Limb (tissue), 2 donors: ENCODE measurements around the gene IFNGR2.
"Not testable (repeated sequence)": the region's sequence is repeated elsewhere in the genome, so short reads cannot be mapped to it uniquely, and the experiment has no call there.

ENCODE experiments used
- DNase-seq, 2 donors: peaks; one replicate each; pipeline ENCODE4 v3.0.0-alpha.2; 2016; ENCODE audit errors: extremely low spot score in 2 of 2

The IFNGR2 gene

GRCh38 chr21:33437140-33437539, 33.9 kb downstream of the IFNGR2 start:
- DNase-seq = no peak

GRCh38 chr21:33441489-33442477, 38.6 kb downstream of the IFNGR2 start:
- DNase-seq = no peak

GRCh38 chr21:33443194-33443593, 40.0 kb downstream of the IFNGR2 start:
- DNase-seq = no peak

GRCh38 chr21:33444499-33444898, 41.3 kb downstream of the IFNGR2 start:
- DNase-seq = no peak

GRCh38 chr21:33446620-33447019, 43.4 kb downstream of the IFNGR2 start:
- DNase-seq = not testable (repeated sequence)

- no peak for DNase-seq
These were observed 46.4 kb downstream of the IFNGR2 start for GRCh38 chr21:33449616-33450015.

- no peak for DNase-seq
These were observed 48.4 kb downstream of the IFNGR2 start for GRCh38 chr21:33451634-33452071.

- DNase-seq = no peak
These were observed 49.1 kb downstream of the IFNGR2 start for GRCh38 chr21:33452362-33452761.

GRCh38 chr21:33455686-33456446, 52.7 kb downstream of the IFNGR2 start:
- no peak for DNase-seq

- no peak for DNase-seq
These were observed 55.6 kb downstream of the IFNGR2 start for GRCh38 chr21:33458861-33459260.

GRCh38 chr21:33461538-33462250, 58.5 kb downstream of the IFNGR2 start:
- no peak for DNase-seq

- DNase-seq = not testable (repeated sequence)
These were observed 66.0 kb downstream of the IFNGR2 start for GRCh38 chr21:33469183-33469582.

GRCh38 chr21:33470701-33471100, 67.5 kb downstream of the IFNGR2 start:
- DNase-seq = no peak

GRCh38 chr21:33473344-33473743, 70.1 kb downstream of the IFNGR2 start:
- no peak for DNase-seq

GRCh38 chr21:33477066-33477465, 73.9 kb downstream of the IFNGR2 start:
- DNase-seq = no peak

- no peak for DNase-seq
These were observed 75.0 kb downstream of the IFNGR2 start for GRCh38 chr21:33478182-33478581.

GRCh38 chr21:33478935-33479678, 75.9 kb downstream of the IFNGR2 start:
- peak; percentile 20 to 61 for DNase-seq

- peak; percentile 93 to 99 for DNase-seq
These were observed 76.7 kb downstream of the IFNGR2 start, which contains the start of gene TMEM50B for GRCh38 chr21:33479679-33480480. Gene TMEM50B, minus strand, starts transcription at chr21:33479974. Its CDS starts 11,089 bp downstream, at chr21:33468885.

- DNase-seq = no peak
These were observed 77.4 kb downstream of the IFNGR2 start for GRCh38 chr21:33480481-33481103.
